GM21526 (cell line): ENCODE data around the gene SIGLEC7.

ENCODE experiments used
- ATAC-seq: cut with Tn5 transposase; IDR thresholded peaks from one replicate; pipeline ENCODE4 v1.9.1; 2021; ENCODE audit warnings: moderate library complexity; ENCODE audit not compliant: unreplicated experiment, low FRiP score

Gene SIGLEC7

DNA sequence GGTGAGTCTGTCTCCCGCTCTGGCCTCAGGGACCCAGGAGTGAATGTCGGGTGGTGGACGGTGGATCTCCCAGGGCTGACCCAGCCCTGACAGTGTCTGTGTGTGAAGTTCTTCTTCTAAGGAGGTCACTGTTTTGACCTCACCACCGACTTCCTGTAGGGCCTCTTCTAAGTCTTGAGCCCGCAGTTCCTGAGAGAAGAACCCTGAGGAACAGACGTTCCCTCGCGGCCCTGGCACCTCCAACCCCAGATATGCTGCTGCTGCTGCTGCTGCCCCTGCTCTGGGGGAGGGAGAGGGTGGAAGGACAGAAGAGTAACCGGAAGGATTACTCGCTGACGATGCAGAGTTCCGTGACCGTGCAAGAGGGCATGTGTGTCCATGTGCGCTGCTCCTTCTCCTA is at the start of gene SIGLEC7:
TSS of gene SIGLEC7 (plus strand) at position 183 of the 400 bp plus-strand sequence. CDS start at position 252, 69 bp downstream.
- no peak for ATAC-seq

DNA sequence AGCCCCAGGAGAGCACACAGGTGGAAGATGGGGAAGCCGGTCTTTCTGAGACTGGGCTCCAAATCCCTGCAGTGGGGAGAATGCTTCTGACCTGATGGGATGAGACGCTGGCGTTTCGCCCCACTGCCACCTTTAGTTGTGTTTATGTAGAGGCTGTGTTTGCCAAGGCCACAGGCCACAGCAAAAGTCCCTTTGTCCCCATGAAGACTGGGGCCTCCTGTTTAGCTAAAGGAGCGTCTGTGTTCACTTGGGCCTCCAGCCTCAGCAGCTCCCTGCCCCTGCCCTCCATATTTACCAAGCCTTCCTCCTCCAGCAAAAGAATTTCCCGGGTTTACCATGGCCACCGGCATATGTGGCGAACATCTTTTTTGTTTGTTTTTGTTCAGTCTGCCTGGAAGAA is 49.0 kb upstream of the SIGLEC7 start:
- no peak for ATAC-seq

DNA sequence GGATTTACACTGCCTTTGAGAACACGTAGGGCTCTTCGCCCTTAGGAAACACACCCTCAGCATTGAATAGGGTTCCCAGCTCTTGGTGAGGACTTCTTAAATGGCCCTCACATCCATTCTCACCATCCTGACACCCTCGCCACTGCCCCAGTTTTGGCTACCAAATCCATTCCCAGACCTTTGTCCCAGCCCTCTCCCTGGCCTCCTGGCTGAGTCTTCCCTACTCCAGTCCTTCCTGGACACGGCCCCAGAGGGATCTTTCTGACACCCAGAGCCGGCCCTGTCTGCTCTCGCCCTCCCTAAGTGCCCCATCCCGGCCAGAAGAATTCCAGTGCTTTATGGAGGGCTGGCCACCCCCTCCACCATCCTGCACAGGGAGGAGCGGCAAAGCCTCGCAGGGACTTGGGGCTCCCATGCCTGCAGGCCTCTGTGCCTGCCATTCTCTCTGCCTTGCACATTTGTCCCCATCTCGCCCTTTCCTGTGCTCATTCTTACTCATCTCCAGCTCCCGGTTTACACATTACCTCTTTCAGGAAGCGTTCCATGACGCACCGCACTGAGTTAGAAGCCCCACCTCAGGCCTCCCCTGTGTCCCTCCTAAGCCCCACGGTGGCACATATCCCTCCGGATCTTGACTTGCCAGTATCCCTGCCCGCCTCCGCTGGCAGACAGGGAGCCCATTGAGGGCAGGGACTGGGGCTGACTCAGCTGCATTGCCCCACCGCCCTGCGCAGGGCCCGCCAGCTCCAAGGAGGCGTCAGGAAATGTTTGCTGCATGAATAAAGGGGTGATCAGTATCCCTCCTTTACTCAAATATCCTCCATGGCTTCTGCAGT is 48.4 kb upstream of the SIGLEC7 start:
- ATAC-seq: no peak

DNA sequence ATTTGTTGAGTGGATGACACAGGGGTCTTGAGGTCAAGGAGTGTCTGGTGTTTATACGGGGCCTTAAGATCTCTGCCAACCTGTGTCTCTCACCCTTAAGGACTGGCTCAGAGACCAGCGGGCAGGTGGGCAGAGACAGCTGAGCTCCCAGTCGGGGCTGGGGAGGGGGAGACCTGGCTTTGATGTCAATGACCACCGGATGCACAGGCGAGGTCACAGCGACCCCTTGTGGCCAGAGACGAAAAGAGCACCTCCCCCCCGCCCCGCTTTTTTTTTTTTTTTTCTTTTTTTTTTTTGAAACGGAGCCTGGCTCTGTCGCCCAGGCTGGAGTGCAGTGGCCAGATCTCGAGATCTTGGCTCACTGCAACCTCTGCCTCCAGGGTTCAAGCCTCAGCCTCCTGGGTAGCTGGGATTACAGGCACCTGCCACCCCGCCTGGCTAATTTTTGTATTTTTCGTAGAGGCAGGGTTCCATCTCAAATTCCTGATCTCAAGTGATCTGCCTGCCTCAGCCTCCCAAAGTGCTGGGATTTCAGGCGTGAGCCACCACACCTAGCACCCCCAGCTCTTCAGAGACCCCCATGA is 47.3 kb upstream of the SIGLEC7 start:
- no peak for ATAC-seq

DNA sequence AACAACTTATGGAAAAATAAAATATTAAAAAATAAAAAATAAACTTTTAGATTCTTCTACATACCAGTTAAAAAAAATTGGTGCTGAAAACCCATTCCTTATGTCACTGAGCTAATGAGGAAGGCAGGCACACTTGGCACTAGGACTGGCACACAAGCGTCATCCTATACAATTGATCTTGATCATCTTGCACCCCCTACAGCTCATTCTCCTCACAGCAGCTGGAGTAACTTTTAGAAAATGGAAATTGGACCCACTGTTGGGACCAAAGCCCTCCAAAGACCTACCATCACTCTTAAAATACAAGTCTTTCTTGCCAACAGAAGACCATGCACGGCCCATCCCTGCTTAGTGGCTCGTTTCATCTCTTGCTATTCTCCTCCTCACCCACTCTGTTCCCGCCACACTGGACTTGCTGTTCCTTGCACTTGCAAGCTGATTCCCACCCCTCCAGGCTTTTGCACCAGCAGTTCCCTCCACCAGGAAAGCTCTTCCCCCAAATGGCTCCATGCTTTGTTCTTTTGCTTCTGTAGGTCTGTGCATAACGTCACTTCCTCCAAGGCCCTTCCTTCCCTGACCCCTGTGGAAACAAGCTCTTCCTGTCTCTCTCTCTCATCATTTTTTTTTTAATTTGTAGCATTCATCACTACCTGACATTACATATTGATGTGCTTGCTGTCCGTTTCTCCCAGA is 45.5 kb upstream of the SIGLEC7 start:
- no peak for ATAC-seq

DNA sequence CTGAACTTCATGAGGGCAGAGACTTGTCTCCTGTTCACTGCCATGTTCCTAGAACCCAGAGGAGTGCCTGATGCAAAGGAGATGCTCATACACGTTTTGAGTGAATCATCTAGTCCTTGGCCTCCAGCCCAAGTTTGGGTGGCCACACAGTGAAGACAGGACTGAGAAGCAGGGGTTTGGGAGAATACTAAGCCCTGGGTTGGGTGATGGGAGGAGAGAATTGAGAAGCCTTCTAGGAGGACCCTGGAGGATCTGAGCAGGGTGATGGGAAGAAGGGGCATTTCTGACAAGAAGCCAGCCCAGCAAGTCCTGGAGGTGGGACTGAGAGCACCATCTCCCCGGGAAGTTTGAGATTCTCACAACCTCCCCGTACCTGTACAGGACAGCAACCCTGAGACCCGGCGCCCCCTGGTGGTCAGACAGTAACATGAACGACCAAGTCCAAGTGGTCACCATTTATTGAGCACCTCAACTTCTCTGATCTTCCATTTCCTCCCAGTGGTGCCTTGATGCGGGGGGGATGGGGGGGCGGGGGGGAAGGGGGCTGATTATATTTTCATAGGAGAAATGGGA is 44.8 kb upstream of the SIGLEC7 start:
- no peak for ATAC-seq

DNA sequence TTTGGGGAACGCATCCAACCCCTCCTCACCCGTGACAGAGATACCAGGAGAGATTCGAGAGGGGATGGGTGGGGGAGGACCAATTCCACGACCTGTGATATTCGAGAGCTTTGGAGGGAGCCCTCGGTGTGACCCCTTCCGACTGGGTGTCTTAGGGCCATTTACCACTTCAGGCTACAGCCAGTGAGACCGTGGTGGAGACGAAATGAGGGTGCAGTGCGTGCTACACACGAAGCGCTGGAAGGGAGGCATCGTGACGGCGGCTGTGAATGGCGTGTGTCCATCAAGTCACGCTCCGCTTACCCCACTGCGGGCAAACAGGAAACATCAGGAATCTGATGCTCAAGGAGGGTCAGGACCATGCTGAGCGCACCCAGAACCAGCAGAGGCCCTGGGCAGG is 44.3 kb upstream of the SIGLEC7 start:
- no peak for ATAC-seq

DNA sequence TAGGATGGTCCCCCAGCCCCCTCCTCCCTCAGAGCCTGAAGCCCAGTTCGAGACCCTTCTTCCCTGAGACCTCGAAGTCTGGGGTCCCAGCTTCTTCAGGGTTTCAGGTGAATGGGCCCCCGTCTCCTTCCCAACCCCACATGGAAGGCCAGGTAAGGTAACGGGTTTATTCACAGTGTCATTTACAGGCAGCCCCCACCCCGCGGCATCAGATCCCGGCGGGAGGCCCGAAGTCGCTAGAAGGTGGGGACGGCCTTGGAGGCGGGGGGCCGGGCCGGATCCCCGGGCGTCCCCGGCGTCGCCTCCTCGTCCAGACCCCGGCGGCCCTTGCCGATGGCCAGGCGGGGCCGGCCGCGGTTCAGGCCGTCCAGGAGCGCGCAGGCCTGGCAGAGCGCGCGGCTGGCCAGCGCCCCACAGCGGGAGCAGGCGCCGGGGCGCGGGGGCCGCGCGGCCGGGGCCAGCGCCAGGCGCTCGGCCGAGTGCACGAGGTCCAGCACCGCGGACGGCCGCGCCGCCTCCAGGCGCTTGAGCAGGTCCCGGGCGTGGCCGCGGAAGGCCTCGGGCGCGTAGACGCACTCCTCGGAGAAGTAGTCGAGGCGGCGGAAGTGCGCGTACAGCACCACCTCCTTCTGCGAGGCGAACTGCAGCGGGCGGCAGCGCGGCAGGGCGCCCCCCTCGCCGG is 43.6 kb upstream of the SIGLEC7 start:
- no peak for ATAC-seq

DNA sequence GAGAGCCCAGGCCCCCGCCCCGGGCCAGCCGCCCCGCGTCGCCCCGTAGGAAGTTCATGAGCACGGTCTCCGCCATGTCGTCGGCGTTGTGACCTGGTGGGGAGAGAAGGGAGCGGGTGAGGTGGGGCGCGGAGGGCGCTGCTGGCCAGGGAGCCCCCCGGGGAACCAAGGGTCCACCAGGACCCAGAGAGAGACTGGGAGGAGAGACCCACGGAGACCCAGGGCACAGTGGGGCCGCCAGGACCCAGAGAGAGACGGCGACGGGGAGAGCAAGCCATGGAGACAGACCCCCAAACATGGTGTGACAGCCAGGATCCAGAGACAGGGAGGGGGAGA is 43.1 kb upstream of the SIGLEC7 start:
- ATAC-seq: no peak

DNA sequence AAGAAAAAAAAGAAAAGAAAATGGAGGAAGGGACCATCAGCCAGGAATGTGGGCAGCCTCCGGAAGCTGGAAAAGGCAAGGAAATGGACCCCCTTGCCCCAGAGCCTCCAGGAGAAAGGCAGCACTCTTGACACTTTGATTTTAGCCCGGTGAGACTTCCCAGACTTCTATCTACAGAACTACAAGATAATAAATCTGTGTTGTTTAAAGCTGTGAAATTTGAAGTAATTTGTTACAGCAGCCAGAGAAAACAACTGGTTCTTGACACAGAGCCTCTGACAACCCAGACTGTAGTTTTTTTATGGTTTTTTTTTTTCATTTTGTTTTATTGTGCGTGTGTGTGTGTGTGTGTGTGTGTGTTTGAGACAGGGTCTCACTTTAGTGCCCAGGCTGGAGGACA is 41.5 kb upstream of the SIGLEC7 start:
- no peak for ATAC-seq

DNA sequence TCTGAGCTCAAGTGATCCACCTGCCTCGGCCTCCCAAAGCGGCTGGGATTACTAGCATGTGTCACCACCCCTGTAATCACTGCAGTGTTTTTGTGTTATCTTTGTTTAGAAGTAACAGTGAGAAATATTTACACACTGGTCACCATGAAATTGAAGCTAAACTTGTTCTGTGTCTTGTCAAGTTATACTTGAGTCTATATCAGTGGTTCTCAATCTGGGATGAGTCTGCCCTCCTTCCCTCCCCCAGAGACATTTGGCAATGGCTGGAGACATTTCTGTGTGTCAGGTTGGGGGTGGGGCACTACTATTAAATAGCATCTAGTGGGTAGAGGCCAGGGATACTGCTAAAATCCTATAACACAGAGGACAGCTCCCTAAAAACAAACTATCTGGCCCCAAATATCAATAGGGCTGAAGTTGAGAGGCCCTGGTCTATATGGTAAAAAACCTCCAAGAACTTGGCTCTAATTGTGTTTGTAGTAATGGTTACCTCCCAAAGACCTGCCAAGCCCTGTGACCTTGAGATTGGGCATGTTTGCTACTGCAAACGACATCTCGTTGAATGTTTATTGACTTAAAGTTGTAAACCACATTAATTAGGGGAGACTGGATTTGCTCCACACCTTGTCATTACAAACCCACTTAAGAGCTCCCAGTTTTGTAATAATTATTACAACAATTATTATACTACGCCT is 40.8 kb upstream of the SIGLEC7 start:
- no peak for ATAC-seq

DNA sequence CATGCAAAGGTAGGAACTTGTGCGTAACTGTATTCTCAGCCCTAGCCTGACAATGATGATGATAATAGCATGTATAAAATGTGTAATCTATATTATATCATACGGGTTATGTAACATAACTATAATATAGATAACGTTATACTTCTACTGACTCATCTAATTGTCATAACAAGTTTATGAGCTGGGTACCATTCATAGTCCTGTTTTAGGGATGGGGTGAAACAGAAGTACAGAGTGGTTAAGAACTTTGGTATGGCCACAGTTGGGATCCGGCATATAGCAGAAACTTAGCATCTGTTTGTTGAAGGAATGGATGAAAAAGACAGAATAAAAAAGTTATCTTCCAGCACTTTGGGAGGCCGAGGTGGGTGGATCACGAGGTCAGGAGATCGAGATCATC is 39.1 kb upstream of the SIGLEC7 start:
- ATAC-seq: no peak

DNA sequence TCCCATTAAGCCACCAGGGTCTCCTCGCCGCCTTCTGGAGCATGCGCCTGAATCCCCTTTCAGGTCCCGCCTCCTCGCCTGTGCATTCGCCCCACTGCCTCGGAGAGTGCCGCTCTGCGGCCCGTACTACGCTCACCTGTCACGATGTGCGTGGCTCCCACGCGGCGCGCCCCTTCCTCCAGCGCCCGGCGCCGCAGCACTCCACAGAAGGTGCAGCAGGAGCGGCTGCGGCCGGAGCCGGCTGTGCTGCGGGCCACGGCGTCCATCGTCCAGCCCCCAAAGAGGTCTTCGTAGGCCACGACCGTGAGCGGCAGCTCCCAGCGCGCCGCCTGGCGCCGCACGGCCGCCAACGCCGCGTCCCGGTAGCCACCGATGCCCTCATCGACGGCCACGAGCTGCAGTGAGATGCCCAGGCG is 38.2 kb upstream of the SIGLEC7 start:
- no peak for ATAC-seq

DNA sequence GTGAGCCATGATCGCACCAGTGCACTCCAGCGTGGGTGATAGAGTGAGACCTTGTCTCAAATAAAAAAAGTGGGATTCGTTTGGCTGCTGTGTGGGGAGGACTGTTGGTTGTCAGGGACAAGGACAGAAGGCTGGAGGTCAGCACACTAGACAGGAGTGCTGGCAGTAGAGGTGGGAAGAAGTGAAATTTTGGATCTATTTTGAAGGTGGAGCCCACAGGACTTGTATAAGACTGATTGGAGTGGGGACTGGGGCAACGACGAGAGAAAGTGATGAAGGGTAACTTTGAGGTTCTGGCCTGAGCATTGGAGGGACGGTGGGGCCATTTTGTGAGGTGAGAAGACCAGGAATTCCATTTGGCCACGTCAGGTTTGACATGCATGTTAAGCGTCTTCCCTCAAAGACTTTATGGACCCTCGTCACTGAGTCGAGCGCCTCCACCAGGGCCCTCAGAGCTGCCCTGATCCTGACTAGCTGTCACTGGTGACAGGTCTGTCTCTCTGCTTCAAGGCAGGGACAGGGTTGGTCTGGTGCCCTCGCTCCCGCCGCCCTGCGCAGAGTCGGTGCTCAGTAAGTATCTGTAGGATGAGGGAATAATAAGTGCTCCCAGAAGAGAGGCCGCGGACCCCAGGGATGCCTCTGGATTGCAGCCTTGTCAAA is 34.6 kb upstream of the SIGLEC7 start:
- ATAC-seq: peak; percentile 9

DNA sequence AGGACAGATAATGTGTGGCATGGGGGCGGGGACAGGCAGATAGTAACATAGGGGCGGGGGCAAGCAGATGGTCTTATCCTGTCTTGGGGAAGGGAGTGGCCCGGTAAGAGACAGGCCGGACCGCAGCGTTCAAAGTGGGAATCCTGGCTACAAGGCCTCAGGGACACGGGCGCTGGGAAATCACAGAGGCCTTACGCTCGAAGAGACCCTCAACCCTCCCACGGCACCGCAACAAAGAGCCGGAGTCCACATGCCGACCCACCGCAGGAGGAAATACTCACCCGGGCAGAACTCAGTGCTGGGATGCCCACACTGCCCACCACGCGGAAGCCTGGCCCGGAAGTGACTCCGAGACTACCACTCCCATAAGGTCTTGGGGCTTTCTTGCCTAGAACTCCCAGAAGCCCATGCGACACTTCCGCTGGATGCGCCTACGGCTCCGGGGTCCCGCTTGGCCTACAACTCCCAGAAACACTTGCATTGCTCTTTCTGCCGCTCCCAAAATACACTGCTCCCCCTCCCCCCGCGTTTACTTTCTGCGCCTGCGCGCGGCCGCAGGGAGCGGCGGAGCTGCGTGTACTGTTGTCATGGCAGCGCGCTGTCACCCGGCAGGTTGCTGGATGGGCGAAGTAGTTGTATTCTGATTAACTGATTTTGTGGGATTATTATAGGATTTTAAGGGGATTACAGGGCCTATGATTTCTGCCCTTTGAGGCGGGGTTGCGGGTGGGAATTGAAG is 33.9 kb upstream of the SIGLEC7 start, which contains the start of gene CTU1:
TSS of gene CTU1 (minus strand) at position 344 of the 739 bp plus-strand sequence. CDS start 3,840 bp downstream, outside the sequence.
- ATAC-seq: peak; percentile 87

DNA sequence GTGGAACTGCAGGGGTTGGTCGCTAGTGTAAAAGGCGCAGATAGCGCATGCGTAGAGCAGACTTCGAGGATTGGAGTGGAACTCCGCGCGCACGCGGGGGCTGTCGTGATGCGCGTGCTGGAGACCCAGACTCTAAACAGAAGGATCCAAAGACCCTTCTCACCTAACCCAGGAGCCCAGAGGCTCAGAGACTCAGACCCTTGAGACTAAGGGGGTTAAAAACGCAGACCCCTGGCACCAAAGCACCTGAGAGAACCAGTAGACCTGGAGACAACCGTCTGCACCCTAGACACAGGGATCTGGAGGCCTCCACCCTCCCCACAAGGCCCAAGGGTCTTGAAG is 33.3 kb upstream of the SIGLEC7 start:
- ATAC-seq: peak; percentile 26

DNA sequence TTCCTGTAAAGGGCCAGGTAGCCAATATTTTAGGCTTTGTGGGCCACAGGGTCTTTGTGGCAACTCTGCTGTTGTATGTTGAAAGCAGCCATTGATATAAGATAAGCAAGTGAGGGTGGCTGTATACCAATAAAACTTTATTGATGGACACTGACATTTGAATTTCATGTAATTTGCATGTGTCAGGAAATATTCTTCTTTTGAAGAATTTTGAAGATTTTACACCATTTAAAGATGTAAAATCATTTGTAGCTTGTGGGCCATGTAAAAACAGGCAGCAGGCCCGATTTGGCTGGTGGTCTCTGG is 31.5 kb upstream of the SIGLEC7 start:
- no peak for ATAC-seq

DNA sequence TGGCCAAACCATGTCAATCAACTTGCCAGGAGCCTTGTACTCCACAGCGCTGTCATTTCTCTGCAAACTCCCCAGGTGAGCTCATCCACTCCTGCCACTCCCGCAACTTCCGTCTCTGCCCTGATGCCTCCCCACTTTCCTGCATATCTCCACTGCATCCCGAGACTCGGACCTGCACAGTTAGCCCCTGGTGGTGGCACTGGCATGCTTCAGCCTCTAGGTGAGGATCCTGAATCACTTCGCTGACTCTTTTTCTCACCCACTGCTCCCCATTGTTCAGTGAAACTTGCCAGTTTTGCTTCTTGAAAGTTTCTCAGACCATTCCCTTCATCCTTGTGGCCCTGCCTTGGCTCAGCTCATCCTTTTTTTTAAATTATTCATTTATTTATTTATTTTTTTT is 30.5 kb upstream of the SIGLEC7 start:
- no peak for ATAC-seq

DNA sequence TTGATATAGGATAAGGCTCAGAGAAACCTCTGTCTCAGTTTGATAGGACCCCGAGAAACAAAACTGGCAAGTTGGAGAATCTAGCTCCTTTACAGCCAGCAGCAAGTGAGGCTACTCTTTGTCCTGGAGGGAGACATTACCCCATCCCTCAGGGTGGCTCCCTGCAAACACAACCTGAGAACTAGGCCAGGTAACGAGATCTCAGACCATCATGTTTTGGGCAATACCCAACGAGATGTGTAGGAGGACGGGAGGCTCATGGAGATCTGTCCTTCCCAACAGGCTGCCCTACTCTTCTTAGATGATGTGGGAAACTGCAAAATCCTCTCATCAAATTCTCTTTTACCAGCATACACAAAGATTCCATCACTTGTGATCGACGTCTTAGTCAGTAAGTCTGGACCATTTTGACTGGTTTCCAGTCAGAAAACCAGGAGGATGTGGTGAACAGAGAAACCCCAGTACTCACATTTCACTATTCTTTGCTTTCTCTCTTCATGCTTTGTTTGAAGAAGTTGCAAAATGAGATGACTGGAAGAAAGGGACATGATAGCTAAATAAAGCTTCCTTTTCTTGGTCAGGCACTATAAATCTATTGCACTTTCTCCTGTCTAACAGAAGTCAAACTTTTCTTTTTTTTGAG is 27.9 kb upstream of the SIGLEC7 start:
- ATAC-seq: no peak
